Measurements from ENCODE around the gene KCTD13. TPM values are rescaled to one million over a fixed set of nuclear protein-coding genes. Genes with fewer than 3 reads are reported as not detected.

The KCTD13 gene
- polyA plus RNA-seq, 4 donors, result 10.6 to 30.3 (median 14.7) TPM

Other genes starting within 250 kb of the KCTD13 start
- gene QPRT, start 247.0 kb downstream of the KCTD13 start, polyA plus RNA-seq (ENCODE audit: insufficient read length in 4 of 4), result 100 to 1,000 TPM in 3 of 4 donors, 10 to 100 TPM in 1; 89.1 to 190 (median 133) TPM
- under 1 TPM; 0.16 to 0.42 (median 0.26) TPM for gene C16orf54, start 180.2 kb downstream of the KCTD13 start, polyA plus RNA-seq (ENCODE audit: insufficient read length in 4 of 4)
- gene ZG16, start 148.0 kb downstream of the KCTD13 start, polyA plus RNA-seq (ENCODE audit: insufficient read length in 4 of 4), result under 1 TPM in 1 of 4 donors, not detected in 3; 0.05 TPM
- 10 to 100 TPM; 49.6 to 76.4 (median 67.0) TPM for gene KIF22, start 135.5 kb downstream of the KCTD13 start, polyA plus RNA-seq (ENCODE audit: insufficient read length in 4 of 4)
- gene MAZ, start 119.7 kb downstream of the KCTD13 start, polyA plus RNA-seq (ENCODE audit: insufficient read length in 4 of 4), result 100 to 1,000 TPM; 267 to 339 (median 293) TPM
- gene PRRT2, start 114.0 kb downstream of the KCTD13 start, polyA plus RNA-seq (ENCODE audit: insufficient read length in 4 of 4), result 10 to 100 TPM; 12.5 to 29.4 (median 20.6) TPM
- gene PAGR1, start 110.1 kb downstream of the KCTD13 start, polyA plus RNA-seq (ENCODE audit: insufficient read length in 4 of 4), result 10 to 100 TPM; 30.7 to 47.7 (median 37.8) TPM
- 10 to 100 TPM; 18.5 to 22.5 (median 18.9) TPM for gene MVP, start 105.8 kb downstream of the KCTD13 start, polyA plus RNA-seq (ENCODE audit: insufficient read length in 4 of 4)
- gene CDIPT, start 63.0 kb downstream of the KCTD13 start, polyA plus RNA-seq (ENCODE audit: insufficient read length in 4 of 4), result 100 to 1,000 TPM in 1 of 4 donors, 10 to 100 TPM in 3; 79.6 to 114 (median 96.8) TPM
- gene SEZ6L2, start 26.7 kb downstream of the KCTD13 start, polyA plus RNA-seq (ENCODE audit: insufficient read length in 4 of 4), result 10 to 100 TPM in 3 of 4 donors, 1 to 10 TPM in 1; 9.5 to 11.8 (median 10.9) TPM
- gene ASPHD1, start 25.7 kb downstream of the KCTD13 start, polyA plus RNA-seq (ENCODE audit: insufficient read length in 4 of 4), result 1 to 10 TPM in 1 of 4 donors, under 1 TPM in 3; 0.34 to 1.0 (median 0.73) TPM
- gene TMEM219, start 35.9 kb upstream of the KCTD13 start, polyA plus RNA-seq (ENCODE audit: insufficient read length in 4 of 4), result 100 to 1,000 TPM in 3 of 4 donors, 10 to 100 TPM in 1; 72.3 to 126 (median 103) TPM
- gene TAOK2, start 47.6 kb upstream of the KCTD13 start, polyA plus RNA-seq (ENCODE audit: insufficient read length in 4 of 4), result 10 to 100 TPM; 33.2 to 59.3 (median 39.4) TPM
- gene HIRIP3, start 69.4 kb upstream of the KCTD13 start, polyA plus RNA-seq (ENCODE audit: insufficient read length in 4 of 4), result 10 to 100 TPM; 12.3 to 21.6 (median 15.9) TPM
- 10 to 100 TPM; 37.1 to 65.6 (median 41.8) TPM for gene INO80E, start 70.0 kb upstream of the KCTD13 start, polyA plus RNA-seq (ENCODE audit: insufficient read length in 4 of 4)
- gene DOC2A, start 84.8 kb upstream of the KCTD13 start, polyA plus RNA-seq (ENCODE audit: insufficient read length in 4 of 4), result 1 to 10 TPM; 1.7 to 3.2 (median 2.6) TPM
- gene C16orf92, start 97.0 kb upstream of the KCTD13 start, polyA plus RNA-seq (ENCODE audit: insufficient read length in 4 of 4), result not detected
- gene TLCD3B, start 105.0 kb upstream of the KCTD13 start, polyA plus RNA-seq (ENCODE audit: insufficient read length in 4 of 4), result 1 to 10 TPM in 2 of 4 donors, under 1 TPM in 2; 0.73 to 1.5 (median 1.0) TPM
- 100 to 1,000 TPM; 238 to 605 (median 502) TPM for gene ALDOA, start 139.5 kb upstream of the KCTD13 start, polyA plus RNA-seq (ENCODE audit: insufficient read length in 4 of 4)
- gene PPP4C, start 149.8 kb upstream of the KCTD13 start, polyA plus RNA-seq (ENCODE audit: insufficient read length in 4 of 4), result 100 to 1,000 TPM in 1 of 4 donors, 10 to 100 TPM in 3; 63.3 to 107 (median 83.5) TPM
- gene TBX6, start 165.7 kb upstream of the KCTD13 start, polyA plus RNA-seq (ENCODE audit: insufficient read length in 4 of 4), result 1 to 10 TPM in 3 of 4 donors, under 1 TPM in 1; 0.50 to 2.0 (median 1.1) TPM
- 10 to 100 TPM; 51.7 to 78.4 (median 59.6) TPM for gene YPEL3, start 170.0 kb upstream of the KCTD13 start, polyA plus RNA-seq (ENCODE audit: insufficient read length in 4 of 4)
- gene GDPD3, start 187.3 kb upstream of the KCTD13 start, polyA plus RNA-seq (ENCODE audit: insufficient read length in 4 of 4), result 10 to 100 TPM in 2 of 4 donors, 1 to 10 TPM in 2; 7.5 to 17.5 (median 13.0) TPM
- gene MAPK3, start 197.0 kb upstream of the KCTD13 start, polyA plus RNA-seq (ENCODE audit: insufficient read length in 4 of 4), result 10 to 100 TPM; 75.8 to 93.6 (median 84.5) TPM

Measured in left renal pelvis (tissue), 4 donors.